ENCODE measurements around the gene TGFBR3L. TPM values are rescaled to one million over a fixed set of nuclear protein-coding genes. Genes with fewer than 3 reads are reported as not detected.
A peak's percentile ranks its signal among the peaks of the same experiment; 100 is the strongest.

The TGFBR3L gene
- total and polyA plus RNA-seq, 3 donors from 2014 or later = 1.2 to 2.2 TPM; not detected in 1

GRCh38 chr19:7874076-7874896, 40.3 kb upstream of the TGFBR3L start, which contains the start of gene PRR36:
Gene PRR36 (minus strand): TSS chr19:7874390. CDS start chr19:7873689, 701 bp downstream.
- Histone ChIP-seq H3K36me3 (ENCODE audit: low read depth, missing control alignments) (no peaks in the 10 kb centered on the region), H3K27ac (no peak within 1 kb of the TSS), H3K4me3 (peak within 1 kb of the TSS; percentile 15 to 31), H3K9me3 (no peaks in the 10 kb centered on the region), H3K27me3 (no peaks in the 10 kb centered on the region), H3K4me1 (peaks cover 7% of the 10 kb centered on the region)
- no peak for TF ChIP-seq CTCF (IDR thresholded peaks at IDR 0.05)
- DNase-seq = peak; percentile 71
- intact Hi-C loops (cut with DNase I; ENCODE audit: low total_unique reads) = no loop called here
- WGBS, 2 donors = 2 to 3% methylated on average over 11 to 85 of the region's 88 CpGs

GRCh38 chr19:7874897-7875273, 39.7 kb upstream of the TGFBR3L start:
- no peak for DNase-seq
- no peaks in the 10 kb centered on the region for H3K9me3 ChIP-seq
- H3K4me1 ChIP-seq = peaks cover 7% of the 10 kb centered on the region
- H3K4me3 ChIP-seq = no peak overlapping the region
- WGBS, 2 donors = 33 to 43% methylated on average over 12 of the region's 12 CpGs
- H3K27ac ChIP-seq = no peak overlapping the region
- H3K36me3 ChIP-seq (ENCODE audit: low read depth, missing control alignments) = no peaks in the 10 kb centered on the region
- no peaks in the 10 kb centered on the region for H3K27me3 ChIP-seq
- no peak for TF ChIP-seq POLR2A (IDR thresholded peaks at IDR 0.05)
- TF ChIP-seq CTCF (IDR thresholded peaks at IDR 0.05) = no peak
- intact Hi-C loops (cut with DNase I; ENCODE audit: low total_unique reads) = no loop called here

GRCh38 chr19:7877249-7877836, 37.3 kb upstream of the TGFBR3L start:
- H3K36me3 ChIP-seq (ENCODE audit: low read depth, missing control alignments) = no peaks in the 10 kb centered on the region
- H3K4me1 ChIP-seq = peaks cover 7% of the 10 kb centered on the region
- TF ChIP-seq CTCF (IDR thresholded peaks at IDR 0.05) = no peak
- H3K9me3 ChIP-seq = no peaks in the 10 kb centered on the region
- no peaks in the 10 kb centered on the region for H3K27me3 ChIP-seq
- 57 to 63% methylated on average over 6 of the region's 6 CpGs for WGBS, 2 donors
- no peak overlapping the region for H3K4me3 ChIP-seq
- no peak for DNase-seq
- H3K27ac ChIP-seq = no peak overlapping the region
- intact Hi-C loops (cut with DNase I; ENCODE audit: low total_unique reads) = no loop called here

GRCh38 chr19:7879111-7879807, 35.4 kb upstream of the TGFBR3L start:
- TF ChIP-seq CTCF (IDR thresholded peaks at IDR 0.05) (no peak), POLR2A (IDR thresholded peaks at IDR 0.05) (no peak)
- H3K4me1 ChIP-seq = no peaks in the 10 kb centered on the region
- no peak overlapping the region for H3K4me3 ChIP-seq
- H3K27me3 ChIP-seq = no peaks in the 10 kb centered on the region
- no peaks in the 10 kb centered on the region for H3K36me3 ChIP-seq (ENCODE audit: low read depth, missing control alignments)
- no peak for DNase-seq
- intact Hi-C loops (cut with DNase I; ENCODE audit: low total_unique reads) = no loop called here
- no peaks in the 10 kb centered on the region for H3K9me3 ChIP-seq
- no peak overlapping the region for H3K27ac ChIP-seq
- WGBS, 2 donors = 78 to 83% methylated on average over 6 to 18 of the region's 18 CpGs

All from testis (tissue), 3 donors.